HG03521 (cell line): ENCODE measurements around the gene NEU4.
"Not testable (repeated sequence)": the region's sequence is repeated elsewhere in the genome, so short reads cannot be mapped to it uniquely, and the experiment has no call there.

ENCODE experiments used
- ATAC-seq: cut with Tn5 transposase; IDR thresholded peaks from one replicate; pipeline ENCODE4 v1.9.1; 2021; ENCODE audit warnings: mild to moderate bottlenecking, moderate library complexity; ENCODE audit not compliant: unreplicated experiment

Gene NEU4

GRCh38 chr2:241774419-241775222, 34.4 kb upstream of the NEU4 start:
- ATAC-seq = no peak

GRCh38 chr2:241775223-241776177, 33.5 kb upstream of the NEU4 start:
- ATAC-seq = no peak

GRCh38 chr2:241776336-241777169, 32.4 kb upstream of the NEU4 start, which contains the start of gene GAL3ST2:
Gene GAL3ST2 (plus strand): TSS chr2:241776822. CDS start chr2:241776956, 134 bp downstream.
- no peak for ATAC-seq

GRCh38 chr2:241777170-241777685, 31.8 kb upstream of the NEU4 start:
- ATAC-seq = no peak

GRCh38 chr2:241777686-241778627, 31.0 kb upstream of the NEU4 start:
- no peak for ATAC-seq

GRCh38 chr2:241780939-241781569, 27.9 kb upstream of the NEU4 start:
- ATAC-seq = no peak

GRCh38 chr2:241782053-241782452, 26.9 kb upstream of the NEU4 start:
- not testable (repeated sequence) for ATAC-seq

- ATAC-seq = no peak
These were observed 20.9 kb upstream of the NEU4 start for GRCh38 chr2:241788135-241788534.

- ATAC-seq = no peak
These were observed 20.4 kb upstream of the NEU4 start for GRCh38 chr2:241788572-241788971.

GRCh38 chr2:241791385-241791784, 17.6 kb upstream of the NEU4 start:
- ATAC-seq = not testable (repeated sequence)

- no peak for ATAC-seq
These were observed 15.6 kb upstream of the NEU4 start for GRCh38 chr2:241793385-241793784.

GRCh38 chr2:241794250-241794823, 14.7 kb upstream of the NEU4 start:
- no peak for ATAC-seq

GRCh38 chr2:241795021-241795999, 13.7 kb upstream of the NEU4 start:
- ATAC-seq = no peak

- no peak for ATAC-seq
These were observed 12.8 kb upstream of the NEU4 start for GRCh38 chr2:241796209-241796608.

GRCh38 chr2:241796610-241797138, 12.3 kb upstream of the NEU4 start:
- no peak for ATAC-seq

- no peak for ATAC-seq
These were observed 11.4 kb upstream of the NEU4 start for GRCh38 chr2:241797441-241798080.
